ENCODE data around the gene SMARCAL1.

DNA sequence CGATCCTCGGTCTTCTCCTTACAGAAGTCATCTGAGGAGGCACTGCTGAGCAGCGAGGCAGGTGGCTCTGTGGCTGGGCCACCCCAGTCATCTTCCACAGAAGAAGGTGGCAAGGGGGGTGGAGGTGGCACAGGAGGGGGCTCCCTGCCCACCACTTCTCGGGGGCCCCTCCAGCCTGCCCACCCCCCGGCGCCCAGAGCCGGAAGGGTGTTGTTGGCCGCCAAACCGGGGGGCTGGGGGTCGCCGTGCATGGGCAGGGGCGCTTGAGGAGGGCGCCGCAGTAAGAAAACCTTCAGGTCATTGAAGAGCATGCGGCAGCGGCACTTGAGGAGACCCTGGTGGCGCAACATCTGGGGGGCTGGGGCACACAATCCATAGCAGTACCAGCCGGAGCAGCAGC lies 42.5 kb upstream of the SMARCAL1 start:
- TF ChIP-seq, protein P1, sequence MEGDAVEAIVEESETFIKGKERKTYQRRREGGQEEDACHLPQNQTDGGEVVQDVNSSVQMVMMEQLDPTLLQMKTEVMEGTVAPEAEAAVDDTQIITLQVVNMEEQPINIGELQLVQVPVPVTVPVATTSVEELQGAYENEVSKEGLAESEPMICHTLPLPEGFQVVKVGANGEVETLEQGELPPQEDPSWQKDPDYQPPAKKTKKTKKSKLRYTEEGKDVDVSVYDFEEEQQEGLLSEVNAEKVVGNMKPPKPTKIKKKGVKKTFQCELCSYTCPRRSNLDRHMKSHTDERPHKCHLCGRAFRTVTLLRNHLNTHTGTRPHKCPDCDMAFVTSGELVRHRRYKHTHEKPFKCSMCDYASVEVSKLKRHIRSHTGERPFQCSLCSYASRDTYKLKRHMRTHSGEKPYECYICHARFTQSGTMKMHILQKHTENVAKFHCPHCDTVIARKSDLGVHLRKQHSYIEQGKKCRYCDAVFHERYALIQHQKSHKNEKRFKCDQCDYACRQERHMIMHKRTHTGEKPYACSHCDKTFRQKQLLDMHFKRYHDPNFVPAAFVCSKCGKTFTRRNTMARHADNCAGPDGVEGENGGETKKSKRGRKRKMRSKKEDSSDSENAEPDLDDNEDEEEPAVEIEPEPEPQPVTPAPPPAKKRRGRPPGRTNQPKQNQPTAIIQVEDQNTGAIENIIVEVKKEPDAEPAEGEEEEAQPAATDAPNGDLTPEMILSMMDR (IDR thresholded peaks at IDR 0.05) = no peak
- TF ChIP-seq POLR2A (IDR thresholded peaks at IDR 0.05) = no peak
